Activated CD8-positive, alpha-beta memory T cell treated with anti-CD3 and anti-CD28 coated beads for 48 hours (primary cell): ENCODE measurements around the gene ACOT8.
"Not testable (repeated sequence)": the region's sequence is repeated elsewhere in the genome, so short reads cannot be mapped to it uniquely, and the experiment has no call there.

Experiments used
- DNase-seq, 3 experiments: peaks; one replicate each; pipeline ENCODE4 v3.0.0-alpha.2; 2020; ENCODE audit warnings: low read depth in 2 of 3, low spot score in 2 of 3

Gene ACOT8

DNA sequence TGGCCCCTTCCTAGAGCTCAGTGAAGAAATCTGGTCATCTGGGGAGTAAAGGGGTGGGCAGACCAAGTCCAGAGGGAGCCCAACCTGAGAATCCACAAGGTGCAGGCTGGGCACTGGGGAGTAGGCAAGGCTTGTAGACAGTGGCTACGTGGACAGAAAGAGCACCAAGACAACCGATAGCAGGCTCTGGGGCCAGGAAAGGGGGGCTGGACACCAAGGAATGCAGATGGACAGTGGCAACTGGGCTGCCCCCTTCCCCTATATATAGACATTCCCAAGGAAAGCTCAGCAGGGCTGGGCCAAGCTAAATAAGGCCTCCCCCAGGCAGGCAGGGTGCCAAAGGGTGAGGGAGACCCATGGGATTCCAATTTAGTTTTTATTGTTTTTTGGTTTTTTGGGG is 28.6 kb downstream of the ACOT8 start:
- DNase-seq: no peak

DNA sequence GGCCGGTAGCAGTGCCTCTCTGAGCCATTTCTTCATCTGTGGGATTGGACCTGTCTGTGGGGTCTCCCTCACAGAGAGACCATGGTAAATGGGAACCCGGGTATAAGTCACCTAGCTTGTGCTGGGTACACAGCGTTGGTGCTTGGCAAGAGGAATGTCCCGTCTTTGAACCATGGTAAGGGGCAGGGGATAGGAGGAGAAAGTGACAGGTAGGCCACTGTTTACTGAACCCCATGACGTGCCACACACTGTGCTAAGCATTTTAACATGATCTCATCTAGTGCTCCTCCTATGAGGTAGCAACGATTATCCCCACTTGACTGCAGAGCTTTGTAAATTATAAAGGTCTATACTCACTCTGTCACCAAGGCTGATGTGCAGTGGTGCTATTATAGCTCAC is 29.5 kb downstream of the ACOT8 start:
- no peak for DNase-seq

DNA sequence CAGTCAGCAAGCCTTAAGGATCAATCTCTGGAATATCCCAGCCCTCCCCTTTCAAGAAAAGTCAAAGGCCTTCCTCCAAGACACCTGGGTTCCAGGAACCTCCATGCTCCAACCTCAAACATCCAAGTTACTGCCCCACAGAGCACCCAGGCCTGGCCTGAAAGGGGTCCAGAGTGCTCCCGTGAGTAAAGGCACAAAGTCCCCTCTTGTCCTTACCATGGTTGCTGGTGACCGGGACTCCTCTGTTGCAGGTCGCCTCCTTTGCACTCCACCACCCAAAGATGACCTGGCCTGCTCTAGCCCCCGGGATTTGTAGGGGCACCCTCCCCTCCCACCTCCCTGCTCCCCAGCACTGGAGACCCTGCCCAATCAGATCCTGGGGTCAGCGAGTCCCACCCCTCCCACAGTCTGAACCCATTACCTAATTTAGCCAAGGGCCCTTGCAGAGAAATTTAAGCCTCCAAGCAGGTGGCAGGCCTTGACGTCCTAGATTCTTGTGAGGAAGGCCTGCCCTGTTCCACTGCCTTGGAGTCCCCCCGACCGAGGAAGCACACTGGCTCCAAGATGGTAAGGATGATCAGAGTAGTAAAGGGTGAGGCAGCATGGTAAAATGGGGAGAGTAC is 30.1 kb downstream of the ACOT8 start, which contains the start of gene TNNC2:
Gene TNNC2 (minus strand): TSS at position 283 of the 623 bp plus-strand sequence. CDS start 64 bp downstream, at position 219.
- DNase-seq: no peak

DNA sequence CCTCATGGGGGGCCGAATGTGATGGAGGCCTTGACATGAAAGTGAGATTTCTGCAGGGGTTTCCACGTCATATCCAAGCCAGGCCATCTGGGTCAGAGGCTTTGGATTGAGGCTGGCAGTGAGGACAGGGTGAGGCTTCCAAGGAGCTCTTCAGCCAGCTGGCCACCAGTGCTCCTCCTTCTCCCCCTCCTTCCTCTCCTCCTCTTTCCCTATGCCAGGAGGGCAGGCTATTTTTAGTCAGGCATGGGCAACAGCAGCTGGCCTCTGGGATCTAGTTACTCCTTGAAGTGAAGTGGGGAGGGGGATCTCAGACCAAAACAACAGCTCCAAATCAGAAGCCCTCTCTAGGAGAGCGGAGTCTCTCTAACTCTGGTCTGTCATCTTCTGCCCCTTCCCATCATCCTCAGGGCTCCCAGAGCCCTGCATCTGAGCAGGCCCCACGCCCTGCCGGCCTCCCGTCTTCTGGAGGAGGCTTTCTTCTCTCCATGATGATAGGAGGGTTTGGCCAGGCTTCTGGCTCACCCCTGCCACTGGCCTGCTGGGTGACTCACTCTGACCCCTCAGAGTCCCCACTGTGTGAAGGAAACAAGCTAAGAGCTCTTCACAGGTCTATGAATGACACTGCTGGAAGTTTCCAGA is 30.7 kb downstream of the ACOT8 start:
- DNase-seq: no peak

DNA sequence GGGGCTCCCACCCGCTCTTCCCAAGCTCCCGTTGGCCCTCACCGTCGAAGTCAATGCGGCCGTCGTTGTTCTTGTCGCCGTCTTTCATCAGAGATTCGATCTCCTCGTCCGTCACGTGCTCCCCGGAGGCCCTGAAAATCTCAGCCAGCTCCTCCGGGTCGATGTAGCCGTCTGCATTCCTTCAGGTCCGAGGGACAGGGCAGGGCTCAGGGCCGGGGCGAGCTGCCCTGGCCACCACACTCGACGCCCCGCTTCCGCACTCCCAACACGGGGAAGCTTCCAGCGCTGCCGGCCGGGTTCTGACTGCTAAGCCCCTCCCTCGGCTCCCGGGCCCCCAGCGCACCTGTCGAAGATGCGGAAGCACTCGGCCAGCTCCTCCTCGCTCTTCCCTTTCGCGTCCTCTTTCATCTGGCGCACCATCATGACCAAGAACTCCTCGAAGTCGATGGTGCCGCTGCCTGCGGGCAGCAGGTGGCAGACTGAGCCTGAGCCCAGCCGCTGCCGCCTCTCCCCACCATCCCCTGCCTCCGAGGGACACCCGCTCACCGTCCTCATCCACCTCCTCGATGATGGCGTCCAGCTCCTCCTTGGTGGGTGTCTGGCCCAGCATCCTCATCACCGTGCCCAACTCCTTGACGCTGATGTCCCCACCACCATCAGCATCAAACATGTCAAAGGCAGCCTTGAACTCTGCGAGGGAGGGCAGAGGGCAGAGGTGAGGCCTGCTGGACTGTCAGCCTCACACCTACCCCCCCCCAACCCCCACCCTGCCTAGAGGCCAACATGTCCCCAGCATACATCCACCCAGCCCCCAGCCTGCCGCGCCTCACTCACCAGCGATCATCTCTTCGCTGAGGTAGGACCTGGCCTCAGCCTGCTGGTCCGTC is 33.0 kb downstream of the ACOT8 start:
- no peak for DNase-seq

DNA sequence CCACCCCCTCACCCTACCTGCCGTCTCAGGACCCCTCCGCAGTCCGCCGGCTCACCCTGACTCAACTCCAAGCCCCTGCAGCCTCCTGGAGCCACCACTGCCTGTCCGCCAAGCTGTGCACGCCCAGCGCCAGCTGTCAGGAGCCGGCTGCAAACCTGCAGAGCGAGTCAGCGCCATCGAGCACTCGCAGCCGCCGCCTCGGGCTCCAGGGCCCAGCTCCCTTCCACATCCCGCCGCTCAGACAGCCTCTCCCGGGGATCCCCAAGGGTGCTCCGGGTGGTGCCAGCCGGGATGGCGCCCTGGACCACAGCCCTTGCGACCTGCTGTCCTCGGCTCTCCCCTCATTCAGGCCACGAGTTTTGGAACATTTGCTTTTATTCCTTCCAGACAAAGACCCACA is 34.3 kb downstream of the ACOT8 start:
- no peak for DNase-seq

DNA sequence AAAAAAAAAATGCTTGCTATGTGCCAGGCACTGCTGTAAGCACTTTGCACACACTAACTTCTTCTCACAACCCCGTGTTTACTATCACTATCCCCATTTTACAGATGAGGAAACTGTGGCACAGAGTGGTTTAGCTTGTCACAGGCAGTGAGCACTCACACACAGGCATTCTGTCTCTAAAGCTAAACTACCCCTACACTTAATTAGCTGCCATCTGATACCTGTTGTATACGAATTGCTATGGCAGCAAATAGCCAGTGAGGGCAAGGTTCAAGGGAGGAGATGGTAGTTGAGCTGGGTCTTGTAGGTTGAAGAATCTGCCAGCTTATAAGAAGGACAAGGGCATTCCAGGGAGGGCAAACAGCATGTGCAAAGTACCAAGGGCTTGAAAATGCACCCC is 35.2 kb downstream of the ACOT8 start:
- no peak for DNase-seq

DNA sequence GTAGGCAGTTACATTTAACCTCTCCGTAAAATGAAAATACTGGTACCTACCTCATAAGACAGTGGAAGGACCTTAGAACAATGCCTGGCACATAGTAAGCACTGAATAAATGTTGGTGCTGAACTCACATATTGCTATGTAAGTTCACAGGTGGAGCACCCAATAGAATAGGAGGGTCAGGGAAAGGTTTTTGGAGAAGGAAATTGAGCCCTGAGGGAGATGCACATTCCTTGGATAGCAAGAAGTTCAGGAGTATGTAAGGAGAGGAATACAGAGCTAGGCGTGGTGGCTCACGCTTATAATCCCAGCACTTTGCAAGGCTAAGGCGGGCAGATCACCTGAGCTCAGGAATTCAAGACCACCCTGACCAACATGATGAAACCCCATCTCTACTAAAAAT is 37.7 kb downstream of the ACOT8 start:
- DNase-seq: no peak

DNA sequence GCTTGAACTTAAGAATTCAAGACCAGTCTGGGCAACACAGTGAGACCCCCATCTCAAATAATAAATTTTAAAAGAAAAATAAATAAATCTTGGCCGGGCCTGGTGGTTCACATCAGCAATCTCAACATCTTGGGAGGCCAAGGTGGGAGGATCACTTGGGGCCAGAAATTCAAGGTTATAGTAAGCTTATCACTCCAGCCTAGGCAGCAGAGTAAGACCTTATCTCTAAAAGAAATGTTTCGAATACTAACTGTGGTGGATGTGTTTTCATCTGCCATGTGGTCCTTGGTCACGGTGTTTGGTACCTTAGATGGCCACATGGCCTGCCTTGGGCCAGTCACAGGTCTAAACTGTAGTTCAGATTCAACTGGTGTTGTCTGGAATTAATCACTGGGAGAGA is 39.0 kb downstream of the ACOT8 start:
- no peak for DNase-seq

DNA sequence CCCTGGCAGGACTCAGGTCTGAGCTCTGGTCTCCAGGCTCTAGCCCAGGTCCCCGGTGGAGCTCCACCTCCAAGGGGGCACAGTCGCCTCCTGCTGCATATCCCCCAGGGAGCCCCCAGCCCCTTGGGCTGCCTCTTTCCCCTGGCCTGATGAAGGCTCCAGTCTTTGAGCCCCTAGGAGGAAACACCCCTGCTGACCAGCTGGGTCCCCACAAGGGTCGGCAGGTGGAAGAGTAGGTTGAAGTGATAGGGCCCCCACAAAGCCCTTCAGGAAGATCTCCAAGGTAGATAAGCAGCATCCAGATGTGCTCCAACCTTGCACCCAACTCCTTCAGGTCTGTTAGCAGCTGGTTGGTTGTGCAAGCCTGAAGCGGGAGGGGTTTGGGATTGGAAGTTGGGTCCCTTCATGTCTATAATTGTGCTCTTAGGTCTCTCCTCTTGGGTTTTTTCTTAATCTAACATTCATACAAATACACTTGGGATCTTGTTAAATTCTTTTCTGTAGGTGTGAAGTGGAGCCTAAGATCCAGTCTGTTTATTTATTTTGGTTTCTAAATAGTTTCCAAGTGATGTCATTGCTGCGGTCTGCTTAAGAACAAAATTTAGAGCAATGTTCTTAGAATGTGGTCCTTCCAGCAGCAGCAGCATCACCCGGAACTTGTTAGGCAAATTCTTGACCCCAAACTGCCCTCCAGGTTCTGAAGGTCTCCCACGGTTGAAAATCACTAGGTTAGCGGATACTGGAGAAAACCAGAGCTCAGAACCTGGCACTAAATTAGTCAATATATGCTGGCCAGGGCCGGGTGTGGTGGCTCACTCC is 39.6 kb downstream of the ACOT8 start:
- no peak for DNase-seq

DNA sequence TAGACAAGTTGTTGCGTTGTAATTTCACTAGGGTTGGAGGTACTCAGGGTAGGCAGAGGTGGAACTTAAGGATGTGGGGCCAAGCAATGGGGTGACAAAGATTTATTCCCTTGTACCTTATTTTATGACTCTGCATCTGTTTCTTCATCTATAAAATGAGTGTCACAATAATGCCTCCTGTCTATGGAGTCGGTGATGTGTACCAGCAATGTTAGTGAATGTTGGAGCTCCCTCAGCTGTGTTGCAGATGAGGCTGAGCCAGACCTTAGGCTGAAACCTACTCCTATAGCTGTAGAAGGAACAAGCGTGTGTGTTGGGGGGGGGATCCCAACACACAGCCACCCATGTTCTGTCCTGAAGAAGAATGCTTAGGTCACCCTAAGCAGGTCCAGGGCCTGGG is 40.2 kb downstream of the ACOT8 start:
- no peak for DNase-seq

DNA sequence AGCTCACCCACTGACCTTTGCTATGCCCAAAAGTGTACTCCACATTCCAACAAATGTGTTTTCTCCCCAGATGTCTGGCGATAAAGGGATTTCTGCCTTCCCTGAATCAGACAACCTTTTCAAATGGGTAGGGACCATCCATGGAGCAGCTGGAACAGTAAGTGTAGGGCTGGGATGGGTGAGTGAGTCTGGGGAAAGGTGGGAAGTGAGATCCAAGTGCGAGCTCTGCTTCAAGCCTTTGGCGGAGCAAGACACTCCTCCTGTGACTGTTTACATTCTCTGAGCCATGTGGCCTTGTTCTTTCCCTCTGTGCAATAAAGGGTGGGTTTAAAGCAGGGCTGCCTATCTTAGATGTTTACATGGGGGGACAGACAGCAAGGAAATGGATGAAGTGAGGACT is 42.9 kb downstream of the ACOT8 start:
- no peak for DNase-seq

DNA sequence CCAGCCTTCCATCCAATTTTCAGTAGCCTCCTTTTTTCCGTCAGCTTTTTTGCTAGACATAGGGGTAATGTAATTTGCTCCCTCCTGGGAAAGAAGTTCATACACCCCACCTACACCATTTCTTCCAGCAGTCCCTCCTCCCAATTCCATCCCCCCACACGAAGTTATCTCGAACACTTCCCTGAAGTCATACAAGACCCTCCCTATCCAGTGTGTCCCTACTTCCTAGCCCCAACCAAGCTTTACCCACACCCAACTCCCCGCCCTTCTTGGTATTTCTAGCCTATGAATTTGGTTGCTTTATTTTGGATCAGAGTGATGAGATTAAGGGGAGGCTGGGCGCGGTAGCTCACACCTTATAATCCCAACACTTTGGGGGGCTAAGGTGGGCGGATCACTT is 43.7 kb downstream of the ACOT8 start:
- DNase-seq: no peak

DNA sequence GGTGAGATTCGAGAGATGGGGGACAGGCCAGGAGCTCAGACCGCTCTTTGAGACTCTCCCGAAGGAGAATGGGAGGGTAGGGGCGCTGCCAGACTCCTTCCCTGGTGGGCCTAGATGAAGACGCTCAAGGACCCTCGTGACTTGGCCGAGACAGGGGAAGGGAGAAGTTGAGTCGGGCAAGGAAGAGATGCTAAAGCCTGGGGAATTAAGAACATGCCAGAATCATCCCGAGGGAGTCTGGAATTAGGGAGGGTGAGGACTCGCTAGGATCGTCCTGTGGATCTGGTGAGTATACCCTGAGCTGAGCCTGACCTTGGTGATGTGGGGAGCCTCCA is 44.2 kb downstream of the ACOT8 start:
- DNase-seq: no peak

DNA sequence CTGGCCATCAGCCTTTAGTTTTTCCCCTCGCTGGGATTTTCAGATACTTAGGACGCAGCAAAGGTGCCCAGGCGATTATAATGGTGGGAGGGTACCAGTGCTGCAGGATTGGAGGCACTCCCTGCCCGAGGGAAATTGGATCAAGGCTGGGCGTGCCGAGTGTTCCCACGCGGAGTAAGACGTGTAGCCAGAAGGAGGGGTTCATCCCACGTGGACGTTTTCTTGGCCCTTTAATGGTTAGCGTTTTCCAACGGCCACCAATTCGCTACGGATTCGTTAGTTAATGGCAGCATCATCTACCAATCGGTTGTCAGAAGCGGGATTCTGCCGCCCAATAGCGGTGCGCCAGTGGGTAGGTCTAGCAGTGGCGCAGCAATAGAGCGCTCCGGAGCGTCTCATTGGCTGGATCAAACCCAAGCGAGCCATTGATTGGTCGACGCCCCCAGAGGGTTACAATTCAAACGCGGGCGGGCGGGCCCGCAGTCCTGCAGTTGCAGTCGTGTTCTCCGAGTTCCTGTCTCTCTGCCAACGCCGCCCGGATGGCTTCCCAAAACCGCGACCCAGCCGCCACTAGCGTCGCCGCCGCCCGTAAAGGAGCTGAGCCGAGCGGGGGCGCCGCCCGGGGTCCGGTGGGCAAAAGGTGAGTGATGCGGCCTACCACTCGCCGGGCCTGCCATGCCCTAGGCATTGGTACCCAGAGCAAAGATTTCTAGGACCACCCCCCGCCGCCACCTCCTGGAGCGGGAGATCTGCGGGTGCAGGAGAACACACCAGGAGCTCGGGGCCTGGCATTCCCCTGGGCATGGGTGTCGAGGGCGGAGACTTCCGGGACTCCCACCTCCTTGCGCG is 44.8 kb downstream of the ACOT8 start, which contains the start of gene UBE2C:
Gene UBE2C (plus strand): TSS at position 488 of the 849 bp plus-strand sequence. CDS start 52 bp downstream, at position 540.
- peak; percentile 81 to 89 (median 88) for DNase-seq

DNA sequence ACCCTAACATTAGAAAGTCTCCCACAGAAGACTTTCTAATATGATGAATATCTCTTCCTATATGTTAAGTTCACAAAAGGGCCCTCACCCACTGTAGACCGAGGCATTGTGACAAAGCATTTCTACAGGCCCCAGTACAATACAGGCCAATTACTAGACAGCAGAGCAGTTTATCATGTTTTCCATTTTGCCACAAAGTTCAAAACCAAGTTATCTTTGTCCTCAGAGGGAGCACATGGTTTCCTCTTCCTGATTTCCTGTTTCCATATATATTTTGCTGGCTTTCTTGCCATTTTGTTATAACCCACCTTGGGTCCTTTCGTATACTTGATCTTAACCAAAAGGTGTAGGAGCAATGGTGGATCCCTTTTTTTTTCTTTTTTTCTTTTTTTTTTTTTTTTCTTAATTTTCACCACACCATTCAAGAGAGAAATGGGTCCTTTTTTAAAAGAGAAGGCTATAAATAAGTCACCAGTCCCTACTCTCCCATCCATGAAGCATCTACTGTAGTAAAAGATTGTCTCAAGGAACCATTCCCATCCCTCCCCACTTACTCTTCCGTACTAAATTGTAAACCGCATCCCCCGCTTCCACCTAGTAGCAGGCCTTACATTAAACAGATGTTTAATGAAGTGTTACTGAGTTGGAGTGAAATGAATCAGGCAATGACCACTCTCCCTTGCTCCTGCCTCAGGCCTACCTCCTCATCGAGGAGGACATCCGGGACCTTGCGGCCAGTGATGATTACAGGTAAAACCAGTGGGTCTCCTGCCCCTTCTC is 46.8 kb downstream of the ACOT8 start:
- DNase-seq: no peak

DNA sequence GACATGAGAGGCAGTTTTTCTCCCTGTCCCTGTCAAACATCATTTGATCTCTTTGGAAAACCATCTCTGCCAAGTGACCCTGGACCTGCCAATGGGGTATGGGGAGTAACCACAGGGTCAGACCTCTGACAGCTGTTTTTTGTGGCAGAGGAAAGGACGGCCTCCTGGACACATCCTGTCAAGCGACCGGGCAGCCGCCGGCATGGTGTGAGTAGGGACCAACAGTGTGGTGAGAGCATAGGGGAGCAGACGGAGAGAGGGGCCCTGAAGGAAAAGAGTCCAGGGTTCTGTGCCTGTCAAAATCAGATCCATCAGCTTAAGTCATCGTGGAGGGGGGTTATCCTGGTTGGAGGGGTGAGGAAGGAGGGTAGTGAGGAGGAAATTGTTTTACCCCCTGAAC is 55.3 kb downstream of the ACOT8 start:
- DNase-seq: no peak

DNA sequence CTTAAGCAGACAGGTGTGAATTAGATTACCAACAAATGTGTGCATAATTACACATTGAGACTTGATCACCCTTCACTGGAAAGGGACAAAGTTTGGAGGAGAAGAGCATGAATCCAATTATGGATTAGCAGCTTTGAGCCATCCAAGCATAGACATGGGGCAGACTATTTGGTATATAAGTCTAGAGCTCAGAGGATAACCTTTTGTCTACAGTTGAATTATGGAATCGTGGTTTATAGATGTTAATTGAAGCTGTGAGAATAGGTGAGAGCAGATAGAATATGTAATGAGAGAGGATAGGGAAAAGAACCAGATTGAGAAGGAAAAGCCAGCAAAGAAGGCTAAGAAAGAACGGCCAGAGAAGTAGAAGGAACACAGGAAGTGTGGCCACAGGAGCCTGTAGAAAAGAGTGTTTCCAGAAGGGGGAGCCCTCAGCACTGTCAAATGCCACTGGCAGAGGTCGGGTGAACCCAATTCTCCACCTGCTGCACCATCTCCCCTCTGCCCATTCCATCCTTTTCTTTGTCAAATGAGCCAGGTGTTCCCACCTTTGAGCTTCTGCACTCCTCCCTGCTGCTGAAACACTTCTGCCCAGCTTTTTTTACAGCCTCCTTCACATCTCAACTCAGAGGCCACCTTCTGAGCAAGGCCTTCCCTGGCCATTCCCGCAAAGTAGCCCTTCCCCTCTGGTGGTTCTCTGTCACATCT is 58.1 kb downstream of the ACOT8 start:
- DNase-seq: no peak

DNA sequence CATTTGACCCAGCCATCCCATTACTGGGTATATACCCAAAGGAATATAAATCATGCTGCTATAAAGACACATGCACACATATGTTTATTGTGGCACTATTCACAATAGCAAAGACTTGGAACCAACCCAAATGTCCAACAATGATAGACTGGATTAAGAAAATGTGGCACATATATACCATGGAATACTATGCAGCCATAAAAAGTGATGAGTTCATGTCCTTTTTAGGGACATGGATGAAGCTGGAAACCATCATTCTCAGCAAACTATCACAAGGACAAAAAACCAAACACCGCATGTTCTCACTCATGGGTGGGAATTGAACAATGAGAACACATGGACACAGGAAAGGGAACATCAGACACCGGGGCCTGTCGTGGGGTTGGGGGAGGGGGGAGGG is 59.2 kb downstream of the ACOT8 start:
- not testable (repeated sequence) for DNase-seq
